Fibroblast of lung (primary cell): ENCODE data around the gene SEMA6A.

ENCODE experiments used
- CTCF ChIP-seq, 2 donors: IDR thresholded peaks in 1 of 2; conservative IDR thresholded peaks in 1 of 2; 1 replicate in 1 of 2; 2 replicates in 1 of 2; pipeline ENCODE4 v1.5.1; 2011 to 2012; ENCODE audit warnings: low read length in 2 of 2, control low read depth in 1 of 2, inconsistent platforms in 1 of 2, low read depth in 1 of 2, mild to moderate bottlenecking in 1 of 2
- EZH2 ChIP-seq: IDR thresholded peaks from 2 replicates; pipeline ENCODE4 v1.5.1; 2012; ENCODE audit warnings: low read length, control low read depth, mild to moderate bottlenecking; ENCODE audit errors: missing control alignments

GRCh38 chr5:116498503-116499048 is 76.0 kb downstream of the SEMA6A start:
- TF ChIP-seq CTCF (conservative IDR thresholded peaks at IDR 0.05 in 1 of 2, IDR thresholded peaks at IDR 0.05 in 1 of 2; ENCODE audit: low read depth in 1 of 2, low read length in 2 of 2) (no peak), EZH2 (no peak)
